Stimulated activated CD4-positive, alpha-beta T cell treated with anti-CD3 and anti-CD28 coated beads, Interleukin-4, amount 100 ng/mL, for 24 hours (primary cell): ENCODE results near the gene TP53INP2.

Experiments
- DNase-seq: peaks from one replicate; pipeline ENCODE4 v3.0.0-alpha.2; 2020

Gene TP53INP2

DNA sequence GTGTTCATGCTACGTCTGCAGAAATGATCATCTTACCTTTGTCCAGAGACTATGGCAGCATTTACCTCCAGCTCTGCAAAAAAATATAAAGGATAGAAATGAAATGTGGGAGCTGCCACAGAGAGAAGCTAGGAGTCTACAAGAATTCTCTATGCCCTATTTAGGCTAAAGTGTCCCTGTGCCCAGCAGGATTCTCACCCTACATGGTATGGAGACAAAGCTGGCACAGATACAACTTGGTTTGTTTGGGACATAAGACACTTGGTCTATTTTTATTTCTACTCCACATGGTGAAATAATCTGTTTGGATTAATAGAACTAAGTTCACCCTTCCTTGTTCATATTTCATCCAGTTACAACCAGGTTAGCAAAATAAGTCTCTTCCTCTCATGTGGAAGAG is 28.4 kb downstream of the TP53INP2 start:
- DNase-seq, result no peak

DNA sequence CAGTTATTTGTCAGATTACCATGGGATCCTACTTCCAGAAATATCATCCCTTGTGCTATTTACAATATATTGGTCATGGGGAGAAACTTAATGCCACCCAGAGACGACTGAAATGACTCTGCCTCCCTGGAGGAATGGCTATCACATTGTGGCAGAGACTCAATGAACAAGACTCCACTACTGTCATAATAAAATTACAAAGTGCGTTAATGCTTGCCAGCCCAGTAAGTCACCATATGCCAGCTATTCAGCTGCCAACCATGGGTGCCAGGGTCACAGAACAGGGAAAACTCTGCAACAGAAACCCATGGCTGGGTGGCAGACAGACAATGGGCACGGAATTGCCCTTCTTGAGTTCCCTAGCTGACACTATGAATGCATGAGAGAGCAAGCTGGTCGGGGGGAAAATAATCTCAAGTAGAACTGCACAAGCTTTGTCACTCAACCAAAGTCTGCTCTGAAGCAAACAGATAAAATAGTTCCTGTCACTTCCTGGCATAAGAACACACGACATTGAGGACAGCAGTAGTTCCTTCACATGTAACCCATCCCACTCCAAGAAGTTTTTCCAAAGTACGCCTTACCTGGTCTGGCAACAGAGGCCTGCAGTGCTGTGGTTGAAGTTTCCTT is 32.1 kb downstream of the TP53INP2 start:
- DNase-seq, result no peak

DNA sequence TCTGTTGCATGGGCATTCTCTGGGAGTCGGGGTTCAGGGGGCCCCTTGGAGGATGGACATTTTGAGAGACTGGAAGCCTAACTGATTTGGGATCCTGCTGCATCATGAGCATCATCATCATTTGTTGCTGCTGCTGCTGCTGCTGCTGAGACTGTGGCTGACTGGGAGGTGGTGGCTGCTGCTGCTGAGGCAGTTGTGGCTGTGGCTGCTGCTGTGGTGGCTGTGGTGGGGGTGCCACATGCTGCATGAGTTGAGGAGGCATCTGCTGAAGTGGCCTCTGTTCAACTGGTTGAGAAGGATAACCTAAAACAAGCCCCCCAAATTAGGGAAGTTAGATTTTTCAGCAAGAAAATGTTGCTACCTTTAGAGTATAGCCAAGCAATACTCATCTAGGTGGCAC is 38.9 kb downstream of the TP53INP2 start:
- no peak for DNase-seq

DNA sequence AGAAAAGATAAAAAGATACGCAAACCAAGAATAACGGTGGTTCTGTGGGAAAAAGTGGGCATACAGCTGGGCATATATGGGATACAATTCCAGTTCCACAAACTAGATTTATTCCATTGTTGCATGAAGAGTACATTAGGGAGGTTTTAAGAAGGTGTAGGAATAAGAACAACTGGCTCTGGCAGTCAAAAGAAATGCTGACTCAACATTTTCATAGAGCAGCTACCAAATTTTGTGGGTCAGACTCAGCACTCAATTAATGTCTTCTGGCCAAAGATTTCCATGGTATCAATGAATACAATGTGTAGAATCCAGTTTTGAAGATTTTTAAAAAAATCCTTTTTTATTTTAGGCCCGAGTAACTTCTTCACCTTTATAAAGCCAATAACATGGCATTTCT is 40.2 kb downstream of the TP53INP2 start:
- DNase-seq, result no peak

DNA sequence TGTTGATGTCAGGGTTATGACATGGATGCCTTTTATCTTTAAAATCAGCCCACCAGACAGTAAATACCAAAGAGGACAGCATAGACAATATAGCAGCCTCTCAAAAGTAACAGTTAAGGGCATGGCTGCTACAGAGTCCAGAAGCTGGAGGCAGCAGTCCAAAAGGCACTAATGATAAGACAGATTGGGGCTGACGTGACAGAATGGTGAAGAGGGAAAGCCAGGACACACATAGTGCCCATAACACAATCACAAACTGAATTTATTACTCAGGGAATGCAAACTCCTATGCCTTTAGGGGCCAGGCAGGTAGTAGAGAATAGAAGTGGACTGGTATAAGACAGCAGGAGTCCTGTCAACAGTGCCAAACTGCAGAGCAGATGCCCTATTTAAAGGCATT is 40.7 kb downstream of the TP53INP2 start:
- DNase-seq, result no peak

DNA sequence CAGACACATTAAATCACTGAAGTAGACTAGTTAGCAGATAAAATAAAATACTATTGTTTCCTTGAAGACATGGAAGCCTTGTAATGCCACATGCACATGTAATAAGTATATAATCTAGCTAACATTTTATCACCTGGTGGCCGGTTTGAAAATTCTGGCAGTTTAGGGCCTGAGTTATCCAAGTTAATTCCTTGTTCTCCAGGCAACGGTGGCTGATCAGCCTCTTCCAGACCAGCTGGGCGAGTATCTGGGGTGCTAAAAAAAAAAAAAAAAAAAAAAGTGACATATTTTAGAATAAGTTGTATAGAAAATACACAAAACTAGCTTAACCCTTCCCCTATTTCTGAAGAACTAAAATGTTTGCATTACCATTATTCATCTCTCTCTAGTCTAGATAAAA is 42.5 kb downstream of the TP53INP2 start:
- no peak for DNase-seq

DNA sequence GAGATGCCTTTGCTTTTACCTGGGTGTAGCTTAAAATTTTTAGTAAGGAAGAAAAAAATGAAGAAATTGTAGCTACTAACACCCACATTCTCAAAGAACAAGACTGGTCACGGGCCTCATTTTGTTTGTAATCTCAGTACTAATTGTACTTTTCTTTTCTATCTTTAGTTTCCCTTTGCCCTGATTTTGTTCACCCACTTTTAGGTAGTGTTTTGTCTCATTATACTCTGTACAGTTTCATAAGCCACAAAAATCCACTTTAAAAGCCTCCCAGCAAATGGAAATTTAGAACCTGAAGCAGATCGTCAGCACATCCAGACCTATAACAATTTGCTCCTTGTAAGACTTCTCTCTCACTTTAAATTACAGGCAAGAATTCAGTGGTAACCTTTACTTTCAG is 43.3 kb downstream of the TP53INP2 start:
- no peak for DNase-seq

DNA sequence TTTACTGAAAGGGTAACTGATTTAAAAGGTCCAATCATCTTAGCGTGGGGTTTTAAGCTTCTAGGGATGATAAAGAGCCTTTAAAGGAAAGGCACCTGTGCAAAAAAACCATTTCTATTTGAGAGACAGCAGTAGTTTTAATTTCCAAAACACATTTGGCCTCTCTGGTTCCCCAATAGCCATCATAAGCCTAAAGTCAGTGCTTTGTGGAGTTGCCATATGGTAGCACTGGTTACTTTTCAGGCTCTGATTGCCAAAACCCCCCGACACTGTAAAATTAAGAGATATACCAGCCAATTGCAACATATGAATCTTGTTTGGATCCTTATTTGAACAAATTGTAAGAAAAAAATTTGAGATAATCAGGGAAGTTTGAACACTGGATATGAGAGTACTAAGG is 44.6 kb downstream of the TP53INP2 start:
- DNase-seq, result no peak

DNA sequence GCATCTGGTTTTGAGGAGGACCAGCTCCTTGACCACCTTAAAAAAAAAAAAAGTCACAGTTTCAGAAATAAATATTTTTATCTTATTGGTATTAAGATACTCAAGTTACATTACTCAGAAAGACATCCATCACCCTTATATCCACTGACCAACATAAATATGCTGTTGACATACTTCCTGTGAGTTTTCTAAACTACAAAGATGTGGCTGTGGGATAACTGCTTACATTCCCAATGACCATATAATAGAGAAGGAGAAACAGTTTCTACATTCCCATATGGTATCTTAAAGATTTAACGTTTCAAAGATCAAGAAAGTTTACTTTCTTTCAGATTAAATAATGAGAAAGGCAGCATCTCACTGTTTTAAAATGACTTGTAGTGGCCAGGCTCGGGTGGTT is 46.3 kb downstream of the TP53INP2 start:
- DNase-seq, result no peak

DNA sequence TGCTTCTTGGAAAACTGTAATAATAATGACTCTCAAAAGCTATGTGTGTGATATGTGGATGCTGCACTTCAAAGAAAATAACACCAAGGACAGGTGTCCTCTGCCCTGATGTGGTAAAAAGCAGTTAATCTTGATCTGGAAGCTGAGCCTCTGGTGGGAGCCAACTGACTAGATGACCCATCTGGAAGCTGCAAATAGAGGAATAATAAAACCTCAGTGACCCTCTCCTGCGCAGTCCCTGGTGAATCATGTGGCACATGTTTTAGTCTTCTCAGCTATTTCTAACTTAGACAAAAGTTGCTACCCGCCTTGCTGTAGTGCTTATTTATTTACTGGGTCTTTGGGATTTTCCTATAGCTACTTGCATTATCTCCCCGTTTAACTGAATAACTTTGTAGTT is 47.3 kb downstream of the TP53INP2 start:
- DNase-seq, result no peak

DNA sequence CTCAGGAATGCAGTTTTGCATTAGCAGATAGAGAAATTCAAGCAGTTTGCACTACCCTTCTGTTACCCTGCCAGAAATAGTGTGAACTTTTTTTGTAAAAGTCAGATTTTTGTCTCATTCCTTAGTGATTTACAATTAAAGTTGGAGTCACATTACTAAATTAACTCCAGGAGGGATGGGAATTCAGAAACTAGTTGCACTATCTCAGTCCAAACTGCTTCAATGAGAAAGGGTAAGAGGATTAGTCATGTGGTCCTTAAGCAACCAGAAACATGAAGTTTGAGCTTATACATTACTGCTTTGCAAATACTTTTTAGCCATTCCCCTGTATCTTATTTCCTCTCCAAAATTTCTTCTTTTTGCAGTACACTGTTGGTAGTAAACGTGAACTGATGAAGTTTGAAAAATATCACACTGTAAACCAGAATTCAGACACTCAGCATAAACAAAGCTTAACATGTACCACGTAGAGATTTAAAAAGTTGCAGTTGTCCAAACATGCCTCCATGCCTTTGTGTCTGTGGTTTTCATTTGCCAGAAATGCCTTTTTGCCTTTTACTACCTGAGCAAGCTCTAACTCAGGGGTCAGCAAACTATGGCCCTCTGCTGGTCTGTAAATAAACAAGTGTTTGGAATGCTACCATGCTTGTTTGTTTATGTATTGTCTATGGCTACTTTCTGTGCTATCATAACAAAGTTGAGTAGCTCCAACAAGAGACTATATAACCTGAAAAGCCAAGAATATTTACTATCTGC is 49.7 kb downstream of the TP53INP2 start:
- DNase-seq, result no peak

DNA sequence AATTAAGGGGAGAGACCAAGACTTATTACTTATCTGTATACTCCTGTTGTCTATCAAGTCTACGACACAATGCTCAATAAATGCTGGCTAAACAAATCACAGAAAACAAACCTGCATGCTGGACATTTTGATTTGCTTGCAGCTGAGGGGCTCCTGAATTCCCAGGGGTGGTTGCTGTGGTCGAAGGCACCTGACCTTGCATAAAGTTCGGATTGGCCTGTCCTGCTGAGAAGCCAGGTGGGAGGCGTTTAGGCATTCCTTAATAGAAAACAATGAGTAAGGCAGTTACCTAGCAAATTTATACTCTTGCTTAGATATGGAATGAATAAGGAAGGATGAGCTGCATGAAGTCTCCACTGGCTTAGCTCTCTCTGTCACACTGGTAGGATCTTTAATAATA is 50.5 kb downstream of the TP53INP2 start:
- DNase-seq, result no peak

DNA sequence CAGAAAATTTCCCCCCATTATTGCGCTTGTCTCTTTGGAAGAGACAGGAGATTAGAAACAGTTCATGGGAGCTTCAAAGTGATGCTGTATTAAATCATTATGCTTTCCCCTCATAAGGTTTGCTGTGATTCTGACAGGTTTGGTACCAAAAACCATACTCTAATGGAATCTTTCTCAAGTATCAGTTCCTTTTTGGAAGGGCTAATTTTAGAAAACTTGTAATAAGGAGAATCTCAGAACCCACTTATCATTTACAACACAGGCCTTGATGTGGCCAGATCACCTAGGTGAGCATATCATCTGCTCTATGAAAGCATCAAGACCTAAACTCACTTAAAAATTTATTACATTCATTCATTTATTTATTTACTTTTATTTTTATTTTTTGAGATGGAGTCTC is 51.2 kb downstream of the TP53INP2 start:
- DNase-seq, result no peak

DNA sequence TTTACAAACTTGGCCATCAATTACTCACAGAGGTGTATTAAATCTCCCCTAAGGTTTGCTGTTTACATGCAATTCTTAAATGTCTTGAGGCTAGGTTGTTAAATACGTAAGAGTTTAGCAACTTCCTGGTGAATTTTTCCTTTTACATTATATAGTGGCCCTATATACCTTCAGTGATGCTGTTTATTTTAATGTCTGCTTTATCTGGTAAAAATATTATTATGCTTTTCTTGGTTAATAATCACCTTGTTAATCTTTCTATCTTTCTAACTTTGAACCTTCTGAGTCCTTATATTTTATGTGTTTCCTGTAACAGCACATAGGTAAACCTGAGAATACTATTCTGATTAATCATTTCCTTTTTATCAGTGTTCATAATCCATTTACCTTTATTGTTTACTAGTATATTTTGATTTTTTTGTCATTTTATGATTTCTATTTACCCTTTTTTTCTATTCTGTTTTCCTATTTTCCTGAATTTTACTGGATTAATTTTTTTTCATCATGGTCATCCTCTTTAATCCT is 57.9 kb downstream of the TP53INP2 start:
- DNase-seq, result no peak
